Activated B cell treated with CpG ODN at 0.5 μM for 24 hours (primary cell): ENCODE data around the gene MRM1. TPM values are rescaled to one million over a fixed set of nuclear protein-coding genes. Genes with fewer than 3 reads are reported as not detected.

Source experiments
- ATAC-seq: fragments of 200-7000 bp; cut with Tn5 transposase; one replicate; pipeline ENCODE4 v1.10.0; 2021; ENCODE audit warnings: low read depth, mild to moderate bottlenecking, moderate library complexity
- CTCF ChIA-PET: fragments of 350-600 bp; sonication (Branson Sonifier 250); formaldehyde crosslinking; loops from one replicate; lab custom pipeline; 2021; ENCODE audit warnings: antibody characterized with exemption; lab: Charles Lee
- POLR2A ChIA-PET: fragments of 350-600 bp; sonication (Branson Sonifier 250); formaldehyde crosslinking; loops from one replicate; lab custom pipeline; 2021; ENCODE audit warnings: antibody characterized with exemption; lab: Charles Lee
- DNase-seq: peaks from one replicate; pipeline ENCODE4 v3.0.0; 2022
- H3K27ac Mint-ChIP-seq: one replicate; pipeline ENCODE4 v1.8.0; 2020; ENCODE audit warnings: mixed read lengths
- H3K27me3 Mint-ChIP-seq: one replicate; pipeline ENCODE4 v1.8.0; 2021; ENCODE audit warnings: mixed read lengths
- H3K36me3 Mint-ChIP-seq: one replicate; pipeline ENCODE4 v1.8.0; 2021; ENCODE audit warnings: low read depth, mixed read lengths
- H3K4me1 Mint-ChIP-seq: one replicate; pipeline ENCODE4 v1.8.0; 2021; ENCODE audit warnings: mixed read lengths
- H3K4me3 Mint-ChIP-seq: one replicate; pipeline ENCODE4 v1.8.0; 2020; ENCODE audit warnings: mild to moderate bottlenecking, mixed read lengths
- H3K9me3 Mint-ChIP-seq: one replicate; pipeline ENCODE4 v1.8.0; 2020; ENCODE audit warnings: mixed read lengths
- CTCF ChIP-seq: fragments of 200-600 bp; IDR thresholded peaks from one replicate; pipeline ENCODE4 v1.8.0; 2022; ENCODE audit warnings: antibody characterized with exemption, mild to moderate bottlenecking
- intact Hi-C: fragments of 100-400 bp; cut with micrococcal nuclease; formaldehyde crosslinking; loops from one replicate; pipeline ENCODE4 v1.15.1; 2024
- total RNA-seq: library from RNA; stranded (reverse); gene quantifications from 2 replicates; pipeline ENCODE4 v1.2.3, GENCODE V29; 2022

The MRM1 gene
- total RNA-seq, 1 donor from 2014 or later, result 15.6 TPM

- Mint-ChIP-seq H3K9me3 (no peaks in the 10 kb centered on the region), H3K4me3 (no peak overlapping the region), H3K27ac (no peak overlapping the region), H3K36me3 (no peaks in the 10 kb centered on the region), H3K4me1 (peaks cover 11% of the 10 kb centered on the region), H3K27me3 (peaks cover 68% of the 10 kb centered on the region)
- ChIA-PET CTCF (no interaction called here), POLR2A (interaction anchor here (0.8 kb wide), 1 partner anchor 628 kb away, joined by 3 read pairs; no protein-coding TSS in a partner anchor)
- TF ChIP-seq CTCF, result no peak
- no peak for ATAC-seq
- DNase-seq, result no peak
- intact Hi-C loops, result no loop called here
These were observed 44.0 kb downstream of the MRM1 start for GRCh38 chr17:36645422-36645821.

- ChIA-PET CTCF (no interaction called here), POLR2A (no interaction called here)
- Mint-ChIP-seq H3K4me3 (no peak overlapping the region), H3K27ac (no peak overlapping the region), H3K4me1 (peaks cover 4% of the 10 kb centered on the region), H3K9me3 (no peaks in the 10 kb centered on the region), H3K27me3 (peaks cover 63% of the 10 kb centered on the region), H3K36me3 (no peaks in the 10 kb centered on the region)
- intact Hi-C loops, result no loop called here
- no peak for TF ChIP-seq CTCF
- DNase-seq (no peak), ATAC-seq (no peak)
These were observed 46.3 kb downstream of the MRM1 start for GRCh38 chr17:36647636-36648035.

- H3K9me3 Mint-ChIP-seq, result no peaks in the 10 kb centered on the region
- H3K36me3 Mint-ChIP-seq, result no peaks in the 10 kb centered on the region
- no peaks in the 10 kb centered on the region for H3K4me1 Mint-ChIP-seq
- ChIA-PET POLR2A (no interaction called here), CTCF (no interaction called here)
- no peak overlapping the region for H3K27ac Mint-ChIP-seq
- peaks cover 55% of the 10 kb centered on the region for H3K27me3 Mint-ChIP-seq
- intact Hi-C loops, result no loop called here
- DNase-seq (no peak), ATAC-seq (no peak)
- TF ChIP-seq CTCF, result no peak
- no peak overlapping the region for H3K4me3 Mint-ChIP-seq
These were observed 48.9 kb downstream of the MRM1 start for GRCh38 chr17:36650096-36650775.

- intact Hi-C loops, result no loop called here
- no peaks in the 10 kb centered on the region for H3K36me3 Mint-ChIP-seq
- POLR2A ChIA-PET, result no interaction called here
- ATAC-seq (no peak), DNase-seq (no peak)
- TF ChIP-seq CTCF, result no peak
- CTCF ChIA-PET, result no interaction called here
- H3K4me3 Mint-ChIP-seq, result no peak overlapping the region
- H3K27me3 Mint-ChIP-seq, result peaks cover 60% of the 10 kb centered on the region
- peaks cover 9% of the 10 kb centered on the region for H3K4me1 Mint-ChIP-seq
- H3K27ac Mint-ChIP-seq, result no peak overlapping the region
- no peaks in the 10 kb centered on the region for H3K9me3 Mint-ChIP-seq
These were observed 52.0 kb downstream of the MRM1 start for GRCh38 chr17:36653374-36653773.

- H3K9me3 Mint-ChIP-seq, result no peaks in the 10 kb centered on the region
- POLR2A ChIA-PET, result no interaction called here
- intact Hi-C loops, result no loop called here
- CTCF ChIA-PET, result no interaction called here
- peaks cover 9% of the 10 kb centered on the region for H3K4me1 Mint-ChIP-seq
- no peak for ATAC-seq
- H3K36me3 Mint-ChIP-seq, result no peaks in the 10 kb centered on the region
- no peak for TF ChIP-seq CTCF
- H3K4me3 Mint-ChIP-seq, result no peak overlapping the region
- peaks cover 56% of the 10 kb centered on the region for H3K27me3 Mint-ChIP-seq
- no peak overlapping the region for H3K27ac Mint-ChIP-seq
- no peak for DNase-seq
These were observed 52.5 kb downstream of the MRM1 start for GRCh38 chr17:36653856-36654255.
